GM12891 (cell line): ENCODE measurements around the gene LDB2.

Experiments used
- POLR2A ChIP-seq: IDR thresholded peaks from 2 replicates; pipeline ENCODE4 v1.6.1; 2011; ENCODE audit warnings: low read depth, low read length, control low read depth
- POLR2AphosphoS5 ChIP-seq: IDR thresholded peaks from 2 replicates; pipeline ENCODE4 v1.6.1; 2011; ENCODE audit warnings: low read depth, low read length, control low read depth
- POU2F2 ChIP-seq: IDR thresholded peaks from 2 replicates; pipeline ENCODE4 v1.6.1; 2011; ENCODE audit warnings: low read depth, mild to moderate bottlenecking, control low read depth, low read length, moderate library complexity
- SPI1 ChIP-seq: IDR thresholded peaks from 2 replicates; pipeline ENCODE4 v1.6.1; 2011; ENCODE audit warnings: low read depth, low read length, control low read depth
- TAF1 ChIP-seq: IDR thresholded peaks from 2 replicates; pipeline ENCODE4 v1.6.1; 2011; ENCODE audit warnings: low read depth, low read length, control low read depth

- TF ChIP-seq POLR2A (no peak), POLR2AphosphoS5 (no peak), TAF1 (no peak), POU2F2 (no peak), SPI1 (no peak)
Measured at GRCh38 chr4:16836324-16836723, 62.1 kb downstream of the LDB2 start.
